ENCODE measurements around the gene OSTN. TPM values are rescaled to one million over a fixed set of nuclear protein-coding genes. Genes with fewer than 3 reads are reported as not detected.

OSTN gene
- total and polyA plus RNA-seq, 2 of the 13 experiments (the other 11 are each of a cell fraction or from before 2014, with no cell fraction given), result not detected

DNA sequence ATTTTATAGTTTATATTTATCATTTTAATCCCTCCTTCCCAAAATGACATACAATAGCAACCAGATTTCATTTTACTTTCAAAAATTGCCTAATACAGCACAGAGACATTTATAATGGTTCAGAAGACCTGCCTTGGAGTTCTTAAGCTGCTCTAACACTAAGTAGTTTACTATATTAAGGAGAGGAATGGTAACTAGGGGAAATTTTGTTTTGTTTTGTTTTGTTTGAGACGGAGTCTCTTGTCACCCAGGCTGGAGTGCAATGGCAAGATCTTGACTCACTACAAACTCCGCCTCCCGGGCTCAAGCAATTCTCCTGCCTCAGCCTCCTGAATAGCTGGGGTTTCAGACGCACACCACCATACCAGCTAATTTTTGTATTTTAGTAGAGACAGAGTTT lies 107.4 kb downstream of the OSTN start:
- BruUV-seq (replicated peaks), result no TSS peak
- CTCF ChIA-PET (ENCODE audit: low intra/inter-chr PET ratio, low total read pairs), result no interaction called here
- Histone ChIP-seq H3K9me3 (ENCODE audit: low read length) (no peaks in the 10 kb centered on the region), H3K4me1 (ENCODE audit: insufficient read depth, low read length) (no peaks in the 10 kb centered on the region), H3K9ac (ENCODE audit: insufficient read depth, low read depth, low read length) (no peak overlapping the region), H3K4me3 (replicated peaks in 1 of 3; ENCODE audit: insufficient read depth in 1 of 3, low read depth in 2 of 3, low read length in 3 of 3) (no peak overlapping the region), H3K4me2 (ENCODE audit: low read depth, low read length) (no peak overlapping the region), H2AFZ (ENCODE audit: low read length) (no peak overlapping the region), H3K27ac (ENCODE audit: extremely low read length, insufficient read depth, low read length) (no peak overlapping the region), H3K79me2 (ENCODE audit: insufficient read depth, low read length) (no peaks in the 10 kb centered on the region), H4K20me1 (ENCODE audit: insufficient read depth, low read length) (no peaks in the 10 kb centered on the region), H3K27me3 (ENCODE audit: control insufficient read depth in 1 of 2, insufficient read depth in 2 of 2, low read length in 2 of 2) (no peaks in the 10 kb centered on the region), H3K36me3 (replicated peaks in 1 of 2; ENCODE audit: control insufficient read depth in 1 of 2, insufficient read depth in 2 of 2, low read length in 2 of 2) (no peaks in the 10 kb centered on the region)
- in situ Hi-C loops (cut with HindIII; ENCODE audit: extremely low pct_ligation_motif_present, low pct_unique_long_range_greater_than_20kb), result no loop called here
- POLR2A ChIA-PET, result no interaction called here
- intact Hi-C loops (cut with micrococcal nuclease; ENCODE audit: unreplicated experiment), result no loop called here
- TF ChIP-seq ZFP36L2 (CRISPR knock-in tag; IDR thresholded peaks at IDR 0.05) (no peak), ZKSCAN5 (CRISPR knock-in tag; IDR thresholded peaks at IDR 0.05) (no peak), MTA3 (CRISPR knock-in tag; IDR thresholded peaks at IDR 0.05) (no peak), DNMT1 (CRISPR knock-in tag; IDR thresholded peaks at IDR 0.05) (no peak), ZSCAN9 (CRISPR knock-in tag; IDR thresholded peaks at IDR 0.05; ENCODE audit: borderline replicate concordance) (no peak), ZFP37 (CRISPR knock-in tag; IDR thresholded peaks at IDR 0.05; ENCODE audit: borderline replicate concordance) (no peak), RORA (CRISPR knock-in tag; IDR thresholded peaks at IDR 0.05) (no peak), ATF7 (IDR thresholded peaks at IDR 0.05) (no peak), ATF7 (CRISPR knock-in tag; IDR thresholded peaks at IDR 0.05) (no peak), ZNF883 (CRISPR knock-in tag; IDR thresholded peaks at IDR 0.05; ENCODE audit: not compliant biosample characterization) (no peak)
- WGBS (ENCODE audit: low lambda C conversion rate), result 86% methylated on average over 4 of the region's 4 CpGs
- no peak for DNase-seq (ENCODE audit: low spot score)
- ATAC-seq, result no peak
- FAIRE-seq, result no peak

DNA sequence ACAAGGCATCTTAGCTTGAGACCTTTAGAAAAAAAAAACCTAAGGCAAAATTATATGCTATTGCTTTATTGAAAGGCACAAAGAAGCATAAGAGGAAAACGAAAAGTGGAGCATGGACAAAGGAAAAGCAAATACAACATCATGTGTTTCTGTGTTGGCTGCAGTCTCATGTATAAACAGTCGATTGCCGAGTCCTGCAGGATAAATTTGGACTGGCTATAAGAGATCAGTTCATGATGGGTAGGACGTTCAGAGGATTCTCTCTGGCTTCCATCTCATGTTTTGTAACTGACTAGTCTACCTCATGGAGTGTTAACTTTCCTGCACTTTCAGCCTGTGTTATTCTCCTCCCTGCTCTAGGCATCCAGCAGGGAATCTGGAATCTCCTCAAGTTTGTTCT lies 108.3 kb downstream of the OSTN start:
- Histone ChIP-seq H2AFZ (ENCODE audit: low read length) (no peak overlapping the region), H3K9me3 (ENCODE audit: low read length) (no peaks in the 10 kb centered on the region), H3K36me3 (replicated peaks in 1 of 2; ENCODE audit: control insufficient read depth in 1 of 2, insufficient read depth in 2 of 2, low read length in 2 of 2) (no peaks in the 10 kb centered on the region), H3K27me3 (ENCODE audit: control insufficient read depth in 1 of 2, insufficient read depth in 2 of 2, low read length in 2 of 2) (no peaks in the 10 kb centered on the region), H3K9ac (ENCODE audit: insufficient read depth, low read depth, low read length) (no peak overlapping the region), H3K4me2 (ENCODE audit: low read depth, low read length) (no peak overlapping the region), H4K20me1 (ENCODE audit: insufficient read depth, low read length) (no peaks in the 10 kb centered on the region), H3K4me3 (replicated peaks in 1 of 3; ENCODE audit: insufficient read depth in 1 of 3, low read depth in 2 of 3, low read length in 3 of 3) (no peak overlapping the region), H3K4me1 (ENCODE audit: insufficient read depth, low read length) (no peaks in the 10 kb centered on the region), H3K27ac (ENCODE audit: extremely low read length, insufficient read depth, low read length) (no peak overlapping the region), H3K79me2 (ENCODE audit: insufficient read depth, low read length) (no peaks in the 10 kb centered on the region)
- ATAC-seq (no peak), DNase-seq (ENCODE audit: low spot score) (no peak), FAIRE-seq (no peak)
- BruUV-seq (replicated peaks), result no TSS peak
- WGBS (ENCODE audit: low lambda C conversion rate), result 19% methylated on average over 4 of the region's 4 CpGs
- POLR2A ChIA-PET, result no interaction called here
- in situ Hi-C loops (cut with HindIII; ENCODE audit: extremely low pct_ligation_motif_present, low pct_unique_long_range_greater_than_20kb) (no loop called here), intact Hi-C loops (cut with micrococcal nuclease; ENCODE audit: unreplicated experiment) (no loop called here)
- CTCF ChIA-PET (ENCODE audit: low intra/inter-chr PET ratio, low total read pairs), result no interaction called here
- no peak for TF ChIP-seq TARDBP (CRISPR knock-in tag; IDR thresholded peaks at IDR 0.05)
- no peak for TF ChIP-seq MYNN (CRISPR knock-in tag; IDR thresholded peaks at IDR 0.05; ENCODE audit: low read depth)
- no peak for TF ChIP-seq REXO4 (CRISPR knock-in tag; IDR thresholded peaks at IDR 0.05; ENCODE audit: borderline replicate concordance)
- no peak for TF ChIP-seq MED8 (CRISPR knock-in tag; IDR thresholded peaks at IDR 0.05; ENCODE audit: insufficient replicate concordance)
- TF ChIP-seq NCOA5 (CRISPR knock-in tag; IDR thresholded peaks at IDR 0.05), result no peak
- no peak for TF ChIP-seq ZNF883 (CRISPR knock-in tag; IDR thresholded peaks at IDR 0.05; ENCODE audit: not compliant biosample characterization)
- no peak for TF ChIP-seq ZNF138 (CRISPR knock-in tag; IDR thresholded peaks at IDR 0.05; ENCODE audit: low read depth)
- no peak for TF ChIP-seq TSC22D2 (CRISPR knock-in tag; IDR thresholded peaks at IDR 0.05; ENCODE audit: borderline replicate concordance)
- TF ChIP-seq, protein P1, sequence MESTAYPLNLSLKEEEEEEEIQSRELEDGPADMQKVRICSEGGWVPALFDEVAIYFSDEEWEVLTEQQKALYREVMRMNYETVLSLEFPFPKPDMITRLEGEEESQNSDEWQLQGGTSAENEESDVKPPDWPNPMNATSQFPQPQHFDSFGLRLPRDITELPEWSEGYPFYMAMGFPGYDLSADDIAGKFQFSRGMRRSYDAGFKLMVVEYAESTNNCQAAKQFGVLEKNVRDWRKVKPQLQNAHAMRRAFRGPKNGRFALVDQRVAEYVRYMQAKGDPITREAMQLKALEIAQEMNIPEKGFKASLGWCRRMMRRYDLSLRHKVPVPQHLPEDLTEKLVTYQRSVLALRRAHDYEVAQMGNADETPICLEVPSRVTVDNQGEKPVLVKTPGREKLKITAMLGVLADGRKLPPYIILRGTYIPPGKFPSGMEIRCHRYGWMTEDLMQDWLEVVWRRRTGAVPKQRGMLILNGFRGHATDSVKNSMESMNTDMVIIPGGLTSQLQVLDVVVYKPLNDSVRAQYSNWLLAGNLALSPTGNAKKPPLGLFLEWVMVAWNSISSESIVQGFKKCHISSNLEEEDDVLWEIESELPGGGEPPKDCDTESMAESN (CRISPR knock-in tag; conservative IDR thresholded peaks at IDR 0.05), result no peak
- no peak for TF ChIP-seq ZNF274 (CRISPR knock-in tag; IDR thresholded peaks at IDR 0.05)
- TF ChIP-seq FOXM1 (CRISPR knock-in tag; IDR thresholded peaks at IDR 0.05), result no peak
- TF ChIP-seq U2AF2 (IDR thresholded peaks at IDR 0.05; ENCODE audit: low read depth, low read length), result no peak
- no peak for TF ChIP-seq TBL1XR1 (IDR thresholded peaks at IDR 0.05; ENCODE audit: borderline replicate concordance, low read length, partially characterized antibody)

Measured in HepG2 (cell line).